GM18873 (cell line): ENCODE measurements around the gene CCDC117.
"Not testable (repeated sequence)": the region's sequence is repeated elsewhere in the genome, so short reads cannot be mapped to it uniquely, and the experiment has no call there.

ENCODE experiments used
- ATAC-seq: cut with Tn5 transposase; IDR thresholded peaks from one replicate; pipeline ENCODE4 v1.9.1; 2021; ENCODE audit warnings: mild to moderate bottlenecking, moderate library complexity, moderate number of reproducible peaks; ENCODE audit not compliant: unreplicated experiment, low FRiP score

Gene CCDC117

GRCh38 chr22:28824455-28824854 is 52.0 kb downstream of the CCDC117 start:
- not testable (repeated sequence) for ATAC-seq

GRCh38 chr22:28826430-28826829 is 53.9 kb downstream of the CCDC117 start:
- not testable (repeated sequence) for ATAC-seq

- ATAC-seq: no peak
These were observed 54.4 kb downstream of the CCDC117 start for GRCh38 chr22:28826921-28827320.

GRCh38 chr22:28829358-28830181 is 57.1 kb downstream of the CCDC117 start:
- no peak for ATAC-seq

- ATAC-seq: no peak
These were observed 57.9 kb downstream of the CCDC117 start for GRCh38 chr22:28830441-28830840.

GRCh38 chr22:28831140-28832072 is 58.9 kb downstream of the CCDC117 start:
- ATAC-seq: no peak

GRCh38 chr22:28832731-28833130 is 60.2 kb downstream of the CCDC117 start:
- ATAC-seq: no peak

GRCh38 chr22:28833276-28833923 is 60.9 kb downstream of the CCDC117 start:
- ATAC-seq: no peak

GRCh38 chr22:28835630-28836189 is 63.2 kb downstream of the CCDC117 start:
- no peak for ATAC-seq

- ATAC-seq: no peak
These were observed 65.1 kb downstream of the CCDC117 start for GRCh38 chr22:28837640-28838039.
